Peyer's patch (tissue), 4 donors: Measurements from ENCODE around the gene SLC35E1.

ENCODE experiments used
- POLR2A ChIP-seq, 2 donors: fragments of 450-650 bp; IDR thresholded peaks; one replicate each; pipeline ENCODE4 v1.5.1; 2017; ENCODE audit warnings: antibody characterized with exemption in 2 of 2, mild to moderate bottlenecking in 2 of 2, moderate library complexity in 2 of 2
- TF ChIP-seq, protein P1 (sequence below), 6 experiments: fragments of 450-650 bp in 4 of 6; fragments of 200-600 bp in 2 of 6; sonication (generic) in 1 of 6; IDR thresholded peaks; one replicate each; pipeline ENCODE4 v1.5.1; 2017 to 2019; ENCODE audit warnings: antibody characterized with exemption in 6 of 6, mild to moderate bottlenecking in 3 of 6, moderate library complexity in 1 of 6

GRCh38 chr19:16600824-16601223 is 28.6 kb upstream of the SLC35E1 start:
- TF ChIP-seq, protein P1, sequence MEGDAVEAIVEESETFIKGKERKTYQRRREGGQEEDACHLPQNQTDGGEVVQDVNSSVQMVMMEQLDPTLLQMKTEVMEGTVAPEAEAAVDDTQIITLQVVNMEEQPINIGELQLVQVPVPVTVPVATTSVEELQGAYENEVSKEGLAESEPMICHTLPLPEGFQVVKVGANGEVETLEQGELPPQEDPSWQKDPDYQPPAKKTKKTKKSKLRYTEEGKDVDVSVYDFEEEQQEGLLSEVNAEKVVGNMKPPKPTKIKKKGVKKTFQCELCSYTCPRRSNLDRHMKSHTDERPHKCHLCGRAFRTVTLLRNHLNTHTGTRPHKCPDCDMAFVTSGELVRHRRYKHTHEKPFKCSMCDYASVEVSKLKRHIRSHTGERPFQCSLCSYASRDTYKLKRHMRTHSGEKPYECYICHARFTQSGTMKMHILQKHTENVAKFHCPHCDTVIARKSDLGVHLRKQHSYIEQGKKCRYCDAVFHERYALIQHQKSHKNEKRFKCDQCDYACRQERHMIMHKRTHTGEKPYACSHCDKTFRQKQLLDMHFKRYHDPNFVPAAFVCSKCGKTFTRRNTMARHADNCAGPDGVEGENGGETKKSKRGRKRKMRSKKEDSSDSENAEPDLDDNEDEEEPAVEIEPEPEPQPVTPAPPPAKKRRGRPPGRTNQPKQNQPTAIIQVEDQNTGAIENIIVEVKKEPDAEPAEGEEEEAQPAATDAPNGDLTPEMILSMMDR (IDR thresholded peaks at IDR 0.05), result no peak
- no peak for TF ChIP-seq POLR2A (IDR thresholded peaks at IDR 0.05)
